SU-DHL-6 (cell line): ENCODE measurements around the gene ADM5.
"Not testable (repeated sequence)": the region's sequence is repeated elsewhere in the genome, so short reads cannot be mapped to it uniquely, and the experiment has no call there.

Source experiments
- H2AFZ ChIP-seq: fragments of 200-600 bp; sonication (generic); 2 replicates; pipeline ENCODE4 v1.6.1; 2014; ENCODE audit warnings: low read depth, mild to moderate bottlenecking, moderate library complexity, mixed read lengths, antibody characterized with exemption, low read length; ENCODE audit not compliant: severe bottlenecking
- H3F3A ChIP-seq: fragments of 200-600 bp; shearing (Covaris generic); 2 replicates; pipeline ENCODE4 v1.6.0; 2016; ENCODE audit warnings: antibody characterized with exemption, mild to moderate bottlenecking; ENCODE audit not compliant: insufficient read depth
- H3K27ac ChIP-seq: fragments of 200-600 bp; sonication (generic); 2 replicates; pipeline ENCODE4 v1.5.1; 2016; ENCODE audit warnings: low read depth, mild to moderate bottlenecking, low read length, moderate library complexity, mixed read lengths
- H3K27me3 ChIP-seq: fragments of 200-600 bp; sonication (generic), shearing (Covaris generic); 2 replicates; pipeline ENCODE4 v1.6.0; 2014; ENCODE audit warnings: mild to moderate bottlenecking, low read length
- H3K36me3 ChIP-seq: fragments of 200-600 bp; sonication (generic); 2 replicates; pipeline ENCODE4 v1.6.1; 2014; ENCODE audit warnings: mild to moderate bottlenecking, low read length, mixed read lengths
- H3K4me2 ChIP-seq: fragments of 300-600, 200-600 bp; shearing (Covaris generic), sonication (generic); 2 replicates; pipeline ENCODE4 v1.6.0; 2014; ENCODE audit warnings: low read length, low read depth, mild to moderate bottlenecking; ENCODE audit not compliant: poor library complexity, severe bottlenecking
- H3K4me3 ChIP-seq: fragments of 200-600 bp; sonication (generic); 2 replicates; pipeline ENCODE4 v1.5.1; 2014; ENCODE audit warnings: antibody characterized with exemption, low read length, mild to moderate bottlenecking, mixed read lengths; ENCODE audit not compliant: insufficient read depth, poor library complexity, severe bottlenecking
- H3K79me2 ChIP-seq: fragments of 200-600 bp; sonication (generic); 2 replicates; pipeline ENCODE4 v1.6.1; 2014; ENCODE audit warnings: mild to moderate bottlenecking, low read length, moderate library complexity; ENCODE audit not compliant: insufficient read depth
- H3K9ac ChIP-seq: fragments of 200-600 bp; sonication (generic); 2 replicates; pipeline ENCODE4 v1.7.0; 2014; ENCODE audit warnings: mild to moderate bottlenecking, low read length
- H3K9me2 ChIP-seq: fragments of 200-600 bp; sonication (generic); replicated peaks from 2 replicates; pipeline ENCODE4 v1.6.1; 2014; ENCODE audit warnings: low read length; ENCODE audit not compliant: insufficient read depth
- H3K9me3 ChIP-seq: fragments of 200-600 bp; sonication (generic); 2 replicates; pipeline ENCODE4 v1.6.1; 2014; ENCODE audit warnings: low read length, mixed read lengths; ENCODE audit not compliant: insufficient read depth
- H4K20me1 ChIP-seq: fragments of 200-600 bp; sonication (generic); 2 replicates; pipeline ENCODE4 v1.6.1; 2014; ENCODE audit warnings: low read depth, mild to moderate bottlenecking, antibody characterized with exemption, low read length, moderate library complexity, mixed read lengths
- EZH2phosphoT487 ChIP-seq: fragments of 200-600 bp; sonication (generic), shearing (Covaris generic); conservative IDR thresholded peaks from 2 replicates; pipeline ENCODE4 v1.6.1; 2018; ENCODE audit warnings: mild to moderate bottlenecking, antibody characterized with exemption, low read length, moderate library complexity, mixed read lengths
- TF ChIP-seq, protein P1 (sequence below): fragments of 200-600 bp; sonication (generic); IDR thresholded peaks from one replicate; pipeline ENCODE4 v1.5.1; 2017; ENCODE audit warnings: antibody characterized with exemption, mild to moderate bottlenecking, low read length, moderate library complexity; ENCODE audit not compliant: insufficient read depth, poor library complexity, severe bottlenecking

ADM5 gene

DNA sequence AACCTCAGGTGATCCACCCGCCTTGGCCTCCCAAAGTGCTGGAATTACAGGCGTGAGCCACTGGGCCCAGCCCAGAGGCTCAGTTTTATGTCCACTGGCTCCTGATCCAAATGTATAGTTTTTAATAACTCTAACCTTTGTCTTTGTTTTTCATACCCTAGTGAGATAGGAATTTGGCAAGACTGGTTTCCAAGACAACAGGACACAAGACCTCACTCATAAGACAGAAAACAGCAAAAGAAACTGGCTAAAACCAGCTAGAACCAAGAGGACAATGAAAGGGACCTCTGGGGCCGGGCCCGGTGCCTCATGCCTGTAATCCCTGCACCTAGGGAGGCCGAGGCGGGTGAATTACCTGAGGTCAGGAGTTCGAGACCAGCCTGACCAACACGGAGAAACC, 29.1 kb downstream of the ADM5 start:
- H4K20me1 ChIP-seq: no peaks in the 10 kb centered on the region
- H3K4me2 ChIP-seq: no peak overlapping the region
- no peak overlapping the region for H2AFZ ChIP-seq
- H3K27ac ChIP-seq: no peak overlapping the region
- H3K9ac ChIP-seq: no peak overlapping the region
- no peaks in the 10 kb centered on the region for H3K9me2 ChIP-seq
- TF ChIP-seq EZH2phosphoT487: no peak
- TF ChIP-seq, protein P1, sequence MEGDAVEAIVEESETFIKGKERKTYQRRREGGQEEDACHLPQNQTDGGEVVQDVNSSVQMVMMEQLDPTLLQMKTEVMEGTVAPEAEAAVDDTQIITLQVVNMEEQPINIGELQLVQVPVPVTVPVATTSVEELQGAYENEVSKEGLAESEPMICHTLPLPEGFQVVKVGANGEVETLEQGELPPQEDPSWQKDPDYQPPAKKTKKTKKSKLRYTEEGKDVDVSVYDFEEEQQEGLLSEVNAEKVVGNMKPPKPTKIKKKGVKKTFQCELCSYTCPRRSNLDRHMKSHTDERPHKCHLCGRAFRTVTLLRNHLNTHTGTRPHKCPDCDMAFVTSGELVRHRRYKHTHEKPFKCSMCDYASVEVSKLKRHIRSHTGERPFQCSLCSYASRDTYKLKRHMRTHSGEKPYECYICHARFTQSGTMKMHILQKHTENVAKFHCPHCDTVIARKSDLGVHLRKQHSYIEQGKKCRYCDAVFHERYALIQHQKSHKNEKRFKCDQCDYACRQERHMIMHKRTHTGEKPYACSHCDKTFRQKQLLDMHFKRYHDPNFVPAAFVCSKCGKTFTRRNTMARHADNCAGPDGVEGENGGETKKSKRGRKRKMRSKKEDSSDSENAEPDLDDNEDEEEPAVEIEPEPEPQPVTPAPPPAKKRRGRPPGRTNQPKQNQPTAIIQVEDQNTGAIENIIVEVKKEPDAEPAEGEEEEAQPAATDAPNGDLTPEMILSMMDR: no peak
- peaks cover 6% of the 10 kb centered on the region; the same call in 1 of the 2 replicates for H3K9me3 ChIP-seq
- no peaks in the 10 kb centered on the region for H3K36me3 ChIP-seq
- no peaks in the 10 kb centered on the region for H3K27me3 ChIP-seq
- H3F3A ChIP-seq: no peaks in the 10 kb centered on the region
- H3K4me3 ChIP-seq: no peak overlapping the region
- no peaks in the 10 kb centered on the region for H3K79me2 ChIP-seq

DNA sequence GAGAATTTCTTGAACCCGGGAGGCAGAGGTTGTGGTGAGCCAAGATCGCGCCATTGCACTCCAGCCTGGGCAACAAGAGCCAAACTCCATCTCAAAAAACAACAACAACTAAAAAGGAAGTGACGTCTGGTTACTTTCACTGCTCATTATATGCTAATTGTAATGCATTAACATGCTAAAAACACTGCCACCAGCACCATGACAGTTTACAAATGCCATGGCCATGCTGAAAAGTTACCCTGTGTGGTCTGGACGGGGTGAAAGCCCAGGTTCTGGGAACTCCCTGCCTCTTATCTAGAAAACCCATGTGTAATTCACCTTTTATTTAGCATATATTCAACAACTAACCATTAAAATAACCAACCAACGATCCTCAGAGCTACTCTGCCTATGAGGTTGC, 29.6 kb downstream of the ADM5 start:
- Histone ChIP-seq H3K9me2 (no peaks in the 10 kb centered on the region), H3F3A (no peaks in the 10 kb centered on the region), H3K27me3 (no peaks in the 10 kb centered on the region), H4K20me1 (no peaks in the 10 kb centered on the region), H3K36me3 (no peaks in the 10 kb centered on the region), H3K9me3 (peaks cover 6% of the 10 kb centered on the region; the same call in 1 of the 2 replicates), H3K79me2 (no peaks in the 10 kb centered on the region), H3K4me3 (no peak overlapping the region), H3K27ac (no peak overlapping the region), H2AFZ (no peak overlapping the region), H3K9ac (no peak overlapping the region), H3K4me2 (no peak overlapping the region)
- TF ChIP-seq EZH2phosphoT487: no peak
- TF ChIP-seq, protein P1: no peak

DNA sequence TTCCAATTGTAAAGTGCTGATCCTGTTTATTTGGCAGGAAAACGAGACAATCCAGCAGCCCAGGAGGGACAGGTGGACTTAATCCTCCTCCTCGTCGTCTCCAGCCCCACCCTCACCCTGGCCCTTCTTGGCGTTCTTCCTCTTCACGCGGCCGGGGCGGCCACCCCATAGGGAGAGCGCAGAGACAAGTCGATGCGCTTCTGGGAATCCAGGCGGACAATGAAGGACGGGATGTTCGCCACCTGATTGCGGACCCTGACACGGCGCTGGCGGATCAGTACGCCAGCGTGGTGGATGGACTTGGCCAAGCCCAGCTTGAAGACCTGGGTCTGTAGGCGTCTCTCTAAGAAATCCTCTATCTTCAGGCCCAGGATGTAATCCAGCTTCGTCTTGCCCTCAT, 30.0 kb downstream of the ADM5 start:
- H3K4me3 ChIP-seq, H4K20me1 ChIP-seq, H2AFZ ChIP-seq, H3K9me3 ChIP-seq, H3K27ac ChIP-seq, H3K27me3 ChIP-seq, H3K4me2 ChIP-seq, H3K79me2 ChIP-seq, H3K9ac ChIP-seq, H3K36me3 ChIP-seq, H3K9me2 ChIP-seq, H3F3A ChIP-seq: not testable (repeated sequence)

- H3K79me2 ChIP-seq: no peaks in the 10 kb centered on the region
- H3F3A ChIP-seq: no peaks in the 10 kb centered on the region
- no peak overlapping the region for H3K4me2 ChIP-seq
- H3K27ac ChIP-seq: no peak overlapping the region
- no peaks in the 10 kb centered on the region for H4K20me1 ChIP-seq
- H3K4me3 ChIP-seq: no peak overlapping the region
- TF ChIP-seq, protein P1: no peak
- no peak for TF ChIP-seq EZH2phosphoT487
- no peak overlapping the region for H2AFZ ChIP-seq
- no peak overlapping the region for H3K9ac ChIP-seq
- no peaks in the 10 kb centered on the region for H3K36me3 ChIP-seq
- no peaks in the 10 kb centered on the region for H3K9me2 ChIP-seq
- no peaks in the 10 kb centered on the region for H3K27me3 ChIP-seq
- H3K9me3 ChIP-seq: no peaks in the 10 kb centered on the region
These were observed 38.0 kb downstream of the ADM5 start for GRCh38 chr19:49727217-49728030.
